HTR-8/SVneo (cell line): ENCODE data around the gene OVOL3.

ENCODE experiments used
- DNase-seq: peaks from one replicate; pipeline ENCODE4 v3.0.0; 2011; ENCODE audit warnings: low spot score, mixed read lengths; ENCODE audit not compliant: insufficient read length
- FAIRE-seq: peaks from 2 replicates; lab custom pipeline; 2011; peaks lifted over from hg19 to GRCh38; lab: Jason Lieb, UNC

OVOL3 gene

DNA sequence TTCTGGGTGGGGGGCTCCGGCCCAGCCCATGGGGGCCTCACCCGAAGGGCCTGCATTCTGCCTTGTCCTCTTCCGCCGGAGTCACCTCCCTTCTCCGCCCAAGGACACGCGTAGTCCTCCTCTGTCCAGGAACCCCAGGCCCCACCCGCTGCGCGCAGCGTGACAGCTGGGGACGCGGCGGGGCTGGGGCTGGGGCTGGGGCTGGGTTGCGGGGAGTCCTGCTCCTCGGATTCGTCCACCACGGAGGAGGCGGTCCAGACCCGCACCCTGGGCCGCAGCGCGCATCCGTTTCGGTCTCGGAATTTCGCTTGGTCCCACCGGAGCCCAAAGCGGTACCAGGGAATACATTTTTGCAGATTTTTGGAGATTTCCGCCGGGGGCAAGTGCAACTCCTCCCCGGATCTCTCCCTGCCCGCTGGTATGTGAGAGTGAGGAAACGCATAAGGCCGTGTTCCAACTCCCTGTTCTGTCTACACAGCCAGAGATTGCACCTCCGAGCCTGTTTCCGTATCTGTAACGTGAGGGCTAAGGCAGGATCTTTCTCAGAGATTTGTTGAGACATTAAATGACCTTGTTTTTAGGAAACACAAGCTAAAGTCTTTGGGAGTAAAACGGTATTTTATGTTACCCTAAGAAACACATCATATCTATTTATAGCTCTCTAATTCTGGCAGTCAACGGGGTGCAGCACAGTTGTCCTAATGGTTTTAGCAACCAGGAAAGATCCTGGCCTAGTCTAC lies 41.6 kb downstream of the OVOL3 start, which contains the start of gene COX7A1:
Gene COX7A1 (minus strand): TSS at position 96 of the 740 bp plus-strand sequence. CDS start 40 bp downstream, at position 56.
- FAIRE-seq (no peak), DNase-seq (no peak)

DNA sequence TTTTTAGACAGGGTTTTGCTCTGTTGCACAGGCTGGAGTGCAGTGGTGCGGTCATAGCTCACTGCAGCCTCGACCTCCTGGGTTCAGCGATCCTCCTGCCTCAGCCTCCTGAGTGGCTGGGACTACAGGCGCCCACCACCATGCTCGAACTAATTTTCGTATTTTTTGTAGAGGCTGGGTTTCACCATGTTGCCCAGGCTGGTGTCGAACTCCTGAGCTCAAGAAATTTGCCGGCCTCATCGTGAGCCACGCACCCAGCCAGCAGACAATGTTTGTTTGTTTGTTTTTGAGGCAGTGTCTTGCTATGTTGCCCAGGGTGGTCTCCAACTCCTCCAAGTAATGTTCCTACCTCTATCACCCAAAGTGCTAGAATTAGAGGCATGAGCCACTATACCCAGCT lies 42.2 kb downstream of the OVOL3 start:
- FAIRE-seq = no peak
- no peak for DNase-seq

DNA sequence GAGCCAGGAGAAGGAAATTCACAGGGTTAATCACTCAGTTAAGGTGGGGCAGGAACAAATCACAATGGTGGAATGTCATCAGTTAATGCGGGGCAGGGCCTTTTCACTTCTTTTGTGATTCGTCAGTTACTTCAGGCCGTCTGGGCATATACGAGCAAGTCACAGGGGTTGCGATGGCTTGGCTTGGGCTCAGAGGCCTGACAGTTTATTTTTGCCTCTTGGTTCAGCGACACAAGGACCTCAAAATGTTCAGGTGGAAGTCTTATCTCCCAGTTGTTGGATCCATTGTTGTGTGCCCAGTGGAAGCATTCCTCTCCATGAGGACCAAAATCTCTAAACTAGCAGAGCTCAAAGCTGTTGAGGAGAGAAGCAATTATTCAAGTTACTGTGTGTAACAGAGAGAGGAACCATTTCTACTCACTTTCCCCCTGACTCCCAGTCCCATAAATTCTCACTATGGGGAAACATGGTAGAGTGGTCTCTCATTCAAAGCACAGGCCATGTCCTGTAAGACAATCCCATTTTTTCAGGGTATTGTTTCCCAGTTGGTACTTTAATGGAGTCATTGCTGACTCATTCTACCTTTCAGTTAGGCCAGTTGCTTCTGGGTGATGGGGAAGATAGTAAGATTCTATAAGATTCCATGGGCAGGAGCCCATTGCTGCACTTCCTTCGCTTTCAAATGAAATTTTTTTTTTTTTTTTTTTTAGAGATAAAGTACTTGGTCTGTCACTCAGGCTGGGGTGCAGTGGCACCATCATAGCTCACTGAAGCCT lies 50.1 kb downstream of the OVOL3 start:
- no peak for FAIRE-seq
- DNase-seq = no peak
